HT1080 (cell line): ENCODE data around the gene KLHDC9. TPM values are rescaled to one million over a fixed set of nuclear protein-coding genes. Genes with fewer than 3 reads are reported as not detected.

ENCODE experiments used
- DNase-seq: peaks from one replicate; pipeline ENCODE4 v3.0.0-alpha.2; 2015; ENCODE audit warnings: low read depth
- small RNA-seq: library from RNA; depleted of rRNA; stranded (forward); fragments of <200 nt; gene quantifications from one replicate; pipeline ENCODE3, GENCODE V24; 2014
- total RNA-seq: library from RNA; depleted of rRNA; stranded (reverse); fragments of >200 nt; shearing (Covaris generic); gene quantifications from 2 replicates; pipeline ENCODE4 v1.2.3, GENCODE V29; 2014; rRNA removed

The KLHDC9 gene
- total RNA-seq, 1 experiment from 2014 or later, result 0.51 TPM

- no peak for DNase-seq
These were observed 32.1 kb downstream of the KLHDC9 start for GRCh38 chr1:161130266-161130665.

GRCh38 chr1:161131523-161132409 lies 33.6 kb downstream of the KLHDC9 start:
- DNase-seq, result peak; percentile 6

DNA sequence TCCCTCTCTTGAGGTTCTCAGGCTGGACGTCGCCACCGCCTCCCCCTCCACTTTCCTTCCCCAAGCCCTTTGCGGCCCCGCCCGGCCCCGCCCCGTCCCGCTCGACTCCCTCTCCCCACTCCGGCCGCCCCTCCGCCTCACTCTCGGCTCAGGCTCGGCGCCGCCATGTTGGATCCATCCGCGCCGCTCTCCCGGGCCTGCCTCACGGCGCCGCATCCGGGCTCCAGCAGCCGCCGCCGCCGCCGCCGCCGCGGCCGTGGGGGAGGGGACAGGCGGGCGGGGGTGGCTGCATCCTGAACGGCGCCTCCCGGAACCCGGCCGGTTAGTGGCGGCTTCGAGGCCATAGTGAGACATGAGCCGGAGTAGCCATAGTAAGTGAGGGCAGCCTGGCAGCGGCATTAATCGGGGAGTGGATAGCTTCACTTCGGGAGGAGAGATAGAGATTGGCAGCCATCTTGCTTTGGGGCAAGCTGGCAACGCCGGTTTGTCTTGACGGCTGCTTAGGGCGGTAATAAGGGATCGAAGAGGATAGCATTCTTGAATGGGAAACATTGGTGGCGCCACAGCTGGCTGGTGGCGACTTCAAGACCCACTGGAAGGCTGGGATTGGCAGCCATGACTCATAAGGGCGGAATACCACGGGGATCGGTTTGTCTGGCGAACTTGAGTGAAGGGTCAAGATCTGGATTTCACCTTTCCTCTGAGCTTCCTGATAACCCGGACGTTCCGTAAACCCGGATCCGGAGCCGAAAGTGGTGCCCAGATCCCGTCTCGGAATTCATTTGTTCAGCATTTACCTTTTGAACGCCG lies 34.5 kb downstream of the KLHDC9 start, which contains the start of gene DEDD:
DEDD (minus strand) TSS at position 258 of the 810 bp plus-strand sequence. CDS start 8,205 bp downstream, outside the sequence.
- peak; percentile 99 for DNase-seq

- DNase-seq, result no peak
These were observed 35.1 kb downstream of the KLHDC9 start for GRCh38 chr1:161133220-161133740.

GRCh38 chr1:161137881-161138280 lies 39.7 kb downstream of the KLHDC9 start:
- DNase-seq, result no peak

DNA sequence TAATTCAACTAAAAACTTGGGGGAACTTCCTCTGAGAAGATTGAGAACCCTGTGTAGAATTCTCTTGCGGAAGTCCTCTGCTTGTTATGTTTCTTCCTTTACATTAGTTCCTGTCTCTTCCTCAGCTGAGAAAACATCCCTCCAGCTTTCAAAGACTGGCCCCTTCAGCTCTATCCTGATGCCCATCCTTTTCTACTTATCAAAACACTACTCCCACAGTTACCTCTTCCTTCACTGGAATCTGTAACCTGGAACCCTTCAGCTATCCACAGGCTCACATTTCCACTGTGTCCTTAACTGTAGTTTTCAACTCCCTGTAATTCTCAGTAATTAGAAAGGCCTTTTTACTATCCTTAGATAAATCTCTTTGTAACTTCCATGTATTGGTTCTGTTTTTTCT lies 40.3 kb downstream of the KLHDC9 start:
- DNase-seq, result no peak

GRCh38 chr1:161139766-161140165 lies 41.6 kb downstream of the KLHDC9 start:
- peak; percentile 48 for DNase-seq

DNA sequence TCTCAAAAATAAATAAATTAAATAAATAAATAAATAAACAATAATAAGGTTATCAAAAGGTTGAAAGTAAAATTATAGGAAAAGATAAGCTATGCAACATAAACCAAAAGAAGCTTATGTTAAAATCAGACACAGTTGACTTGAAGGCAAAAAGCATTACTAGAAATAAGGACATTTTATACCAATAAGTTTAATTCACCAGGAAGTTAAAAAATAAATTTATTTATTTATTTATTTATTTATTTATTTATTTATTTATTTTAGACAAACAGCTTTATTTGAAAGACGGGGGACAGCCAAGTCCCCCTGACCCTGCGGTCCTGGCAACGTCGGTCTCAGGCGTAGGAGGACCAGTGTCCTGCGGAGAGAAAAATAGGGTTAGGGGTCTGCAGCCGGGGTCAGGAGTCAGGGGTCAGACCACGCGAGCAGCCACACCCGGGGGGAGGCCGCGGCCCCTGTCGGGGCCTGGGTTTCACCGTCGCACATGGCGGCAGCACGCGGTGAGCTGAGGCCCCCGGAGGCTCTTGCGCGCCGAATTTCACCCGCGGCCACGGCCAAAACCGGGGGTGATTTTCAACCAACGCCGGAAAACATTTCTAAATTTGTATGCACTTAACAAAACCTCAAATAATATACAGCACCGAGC lies 42.7 kb downstream of the KLHDC9 start:
- no peak for DNase-seq

- DNase-seq, result no peak
These were observed 47.7 kb downstream of the KLHDC9 start for GRCh38 chr1:161145832-161146231.

Small RNA genes within 50 kb of the gene (small RNA-seq; reads per million reads assigned to genes)
- gene RF01225, result not detected

Other genes with a start within 250 kb of the KLHDC9 start
- not detected in 2 replicates for gene CD244, start 235.5 kb upstream of the KLHDC9 start, total RNA-seq
- not detected in 2 replicates for gene ITLN1, start 213.2 kb upstream of the KLHDC9 start, total RNA-seq
- gene ITLN2, start 143.6 kb upstream of the KLHDC9 start, total RNA-seq, result not detected in 2 replicates
- gene F11R, start 77.2 kb upstream of the KLHDC9 start, total RNA-seq, result 6.6 and 10.3 TPM in 2 replicates
- gene TSTD1, start 59.4 kb upstream of the KLHDC9 start, total RNA-seq, result 0.30 TPM in 1 of 2 replicates, not detected in the other
- gene USF1, start 52.4 kb upstream of the KLHDC9 start, total RNA-seq, result 79.4 and 81.9 TPM in 2 replicates
- gene ARHGAP30, start 28.5 kb upstream of the KLHDC9 start, total RNA-seq, result 4.0 and 6.0 TPM in 2 replicates
- gene NECTIN4, start 8.8 kb upstream of the KLHDC9 start, total RNA-seq, result 1.4 and 1.9 TPM in 2 replicates
- gene PFDN2, start 19.7 kb downstream of the KLHDC9 start, total RNA-seq, result 124 and 137 TPM in 2 replicates
- 27.4 and 35.1 TPM in 2 replicates for gene NIT1, start 19.7 kb downstream of the KLHDC9 start, total RNA-seq
- gene DEDD, start 34.3 kb downstream of the KLHDC9 start, total RNA-seq, result 26.5 and 42.6 TPM in 2 replicates
- 68.1 and 68.2 TPM in 2 replicates for gene UFC1, start 55.6 kb downstream of the KLHDC9 start, total RNA-seq
- 5.5 and 9.7 TPM in 2 replicates for gene USP21, start 61.1 kb downstream of the KLHDC9 start, total RNA-seq
- gene PPOX, start 68.1 kb downstream of the KLHDC9 start, total RNA-seq, result 9.0 and 12.9 TPM in 2 replicates
- 63.3 and 89.1 TPM in 2 replicates for gene B4GALT3, start 79.1 kb downstream of the KLHDC9 start, total RNA-seq
- gene ADAMTS4, start 100.7 kb downstream of the KLHDC9 start, total RNA-seq, result not detected in 2 replicates
- 185 and 202 TPM in 2 replicates for gene NDUFS2, start 104.0 kb downstream of the KLHDC9 start, total RNA-seq
- gene FCER1G, start 116.9 kb downstream of the KLHDC9 start, total RNA-seq, result 0.64 TPM in 1 of 2 replicates, not detected in the other
- gene APOA2, start 125.3 kb downstream of the KLHDC9 start, total RNA-seq, result not detected in 2 replicates
- gene TOMM40L, start 127.7 kb downstream of the KLHDC9 start, total RNA-seq, result 18.2 and 25.8 TPM in 2 replicates
- not detected in 2 replicates for gene NR1I3, start 139.8 kb downstream of the KLHDC9 start, total RNA-seq
- 0.10 and 0.27 TPM in 2 replicates for gene PCP4L1, start 160.4 kb downstream of the KLHDC9 start, total RNA-seq
- gene MPZ, start 211.6 kb downstream of the KLHDC9 start, total RNA-seq, result 1.4 and 2.2 TPM in 2 replicates
- gene SDHC, start 216.0 kb downstream of the KLHDC9 start, total RNA-seq, result 16.1 and 67.9 TPM in 2 replicates